GM21737 (cell line): Measurements from ENCODE around the gene ARHGAP44.
A peak's percentile ranks its signal among the peaks of the same experiment; 100 is the strongest.

Experiments
- ATAC-seq: cut with Tn5 transposase; IDR thresholded peaks from one replicate; pipeline ENCODE4 v1.9.1; 2021; ENCODE audit warnings: mild to moderate bottlenecking, moderate library complexity; ENCODE audit not compliant: unreplicated experiment

The ARHGAP44 gene

GRCh38 chr17:12990926-12991325, 201.6 kb downstream of the ARHGAP44 start:
- no peak for ATAC-seq

GRCh38 chr17:12992676-12993075, 203.4 kb downstream of the ARHGAP44 start:
- no peak for ATAC-seq

- ATAC-seq = no peak
Observed at GRCh38 chr17:12993631-12994030, 204.3 kb downstream of the ARHGAP44 start.

GRCh38 chr17:12994341-12995074, 205.2 kb downstream of the ARHGAP44 start:
- no peak for ATAC-seq

DNA sequence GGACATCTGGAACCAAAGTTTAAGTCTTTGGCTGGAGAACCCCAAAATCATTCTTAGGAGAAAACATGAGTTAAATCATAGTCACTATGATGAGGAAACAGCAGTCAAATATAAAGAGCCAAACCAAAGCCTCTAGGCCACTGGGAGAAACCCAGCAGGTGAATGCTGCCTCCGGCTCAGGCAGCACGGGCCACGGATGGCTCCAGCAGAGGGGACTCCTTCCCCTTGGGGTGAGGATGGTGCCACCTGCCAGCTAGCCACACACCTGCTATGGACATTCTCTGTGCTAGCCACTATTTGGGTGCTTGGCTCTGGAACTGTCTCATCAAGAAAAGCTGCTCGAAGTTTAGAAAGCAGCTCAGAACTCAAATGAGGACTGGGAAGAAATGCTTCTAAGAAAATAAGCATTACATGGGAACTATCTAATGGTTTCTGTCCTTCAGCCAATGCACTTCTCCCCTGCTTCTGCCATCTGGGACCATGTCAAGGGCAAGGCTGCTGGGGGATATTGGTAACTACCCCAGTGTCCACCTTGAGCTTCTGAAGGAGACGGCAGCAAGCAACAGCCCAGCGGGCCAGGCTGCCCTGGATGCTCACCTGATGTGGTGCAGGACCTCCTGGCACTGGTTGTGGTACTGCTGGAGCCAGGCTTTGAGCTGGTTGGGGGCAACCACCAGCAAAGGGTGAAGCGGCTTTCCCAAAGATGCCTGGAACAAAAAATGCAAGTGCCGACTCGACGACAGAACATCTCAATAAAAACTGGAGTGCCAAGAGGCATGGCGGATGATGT, 206.0 kb downstream of the ARHGAP44 start:
- no peak for ATAC-seq

- ATAC-seq = no peak
Observed at GRCh38 chr17:12995896-12996295, 206.6 kb downstream of the ARHGAP44 start.

DNA sequence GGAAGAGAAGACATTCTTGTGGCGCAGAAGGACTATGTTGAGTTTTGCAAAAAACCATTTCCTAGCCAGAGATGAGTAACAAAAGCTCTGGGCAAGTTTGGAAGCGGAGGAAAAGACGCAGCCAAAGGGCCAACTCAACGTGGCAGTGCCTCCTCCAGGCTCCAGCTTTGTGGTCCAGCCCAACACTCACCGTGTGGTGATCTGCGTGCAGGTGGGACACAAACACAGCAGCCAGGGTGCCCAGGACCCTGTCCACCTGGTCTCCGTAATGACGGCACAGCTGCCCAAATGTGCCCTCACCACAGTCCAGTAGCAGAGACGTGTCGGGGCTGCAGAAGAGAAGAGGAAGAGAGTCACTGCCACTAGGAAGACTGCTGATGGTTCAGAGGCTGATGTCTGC, 207.1 kb downstream of the ARHGAP44 start:
- ATAC-seq = no peak

GRCh38 chr17:12996941-12997340, 207.6 kb downstream of the ARHGAP44 start:
- ATAC-seq = no peak

- ATAC-seq = no peak
Observed at GRCh38 chr17:12998461-12998860, 209.2 kb downstream of the ARHGAP44 start.

DNA sequence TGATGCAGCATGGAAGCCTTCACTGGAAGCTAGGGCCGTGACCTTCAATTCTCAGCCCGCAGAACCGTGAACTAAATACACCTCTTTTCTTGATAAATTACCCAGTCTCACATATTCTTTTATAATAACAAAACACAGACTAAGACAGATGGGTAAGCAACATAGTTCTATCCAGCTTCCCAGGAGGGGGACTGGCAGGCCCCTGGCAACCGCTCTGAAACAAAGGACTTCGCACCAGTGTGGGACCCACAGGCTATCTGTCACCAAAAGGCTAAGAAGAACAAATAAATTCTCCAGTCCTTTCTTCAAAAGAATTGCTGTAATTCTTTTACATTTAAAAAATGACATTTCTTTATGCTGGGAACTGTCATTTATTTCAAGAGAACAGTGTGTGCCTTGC, 209.6 kb downstream of the ARHGAP44 start:
- no peak for ATAC-seq

DNA sequence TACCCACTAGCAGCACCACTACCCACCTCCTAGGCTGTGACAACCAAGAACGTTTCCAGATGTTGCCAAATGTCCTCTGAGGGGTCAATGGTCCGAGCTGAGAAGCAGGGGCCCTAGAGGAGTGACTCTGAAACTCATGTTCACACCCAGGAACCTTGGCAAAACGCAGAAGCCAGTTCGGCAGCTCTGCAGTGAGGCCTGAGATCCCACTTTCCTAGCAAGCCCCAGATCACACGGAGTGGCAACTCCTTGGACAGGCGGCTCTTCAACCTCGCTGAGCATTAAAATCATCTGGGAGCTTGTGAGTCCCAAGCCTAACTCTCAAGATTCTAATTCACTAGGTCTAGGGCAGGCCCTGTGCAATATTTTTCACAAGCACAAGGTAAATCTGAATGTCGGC, 211.3 kb downstream of the ARHGAP44 start:
- ATAC-seq = no peak

DNA sequence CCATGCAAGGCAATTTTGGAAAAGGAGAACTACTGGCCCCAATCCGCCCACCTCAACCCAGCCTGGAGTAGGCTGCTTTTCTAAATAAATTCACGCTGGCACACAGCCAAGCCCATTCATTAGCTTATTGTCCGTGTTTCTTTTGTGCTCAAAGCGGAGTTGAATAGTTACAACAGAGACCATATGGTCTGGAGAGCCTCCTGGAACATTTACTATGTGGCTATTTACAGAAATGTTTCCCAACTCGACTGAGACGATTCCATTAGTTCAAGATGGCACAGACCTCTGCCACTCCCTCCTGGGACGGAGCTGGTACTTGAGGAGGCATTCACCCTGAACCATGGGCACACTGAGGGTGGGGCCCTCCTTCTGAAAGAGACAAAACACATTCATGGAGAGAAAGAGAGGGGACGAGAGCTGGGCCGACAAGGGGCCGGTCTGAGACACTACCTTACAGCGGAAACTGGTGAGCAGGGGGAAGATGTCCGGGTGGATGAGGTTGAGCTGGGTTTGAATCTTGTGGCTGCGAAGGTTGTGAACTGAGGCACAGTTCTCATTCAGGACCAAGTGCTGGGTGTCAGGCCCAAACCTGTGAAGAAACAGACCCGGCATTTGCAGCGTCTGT, 212.8 kb downstream of the ARHGAP44 start:
- no peak for ATAC-seq

DNA sequence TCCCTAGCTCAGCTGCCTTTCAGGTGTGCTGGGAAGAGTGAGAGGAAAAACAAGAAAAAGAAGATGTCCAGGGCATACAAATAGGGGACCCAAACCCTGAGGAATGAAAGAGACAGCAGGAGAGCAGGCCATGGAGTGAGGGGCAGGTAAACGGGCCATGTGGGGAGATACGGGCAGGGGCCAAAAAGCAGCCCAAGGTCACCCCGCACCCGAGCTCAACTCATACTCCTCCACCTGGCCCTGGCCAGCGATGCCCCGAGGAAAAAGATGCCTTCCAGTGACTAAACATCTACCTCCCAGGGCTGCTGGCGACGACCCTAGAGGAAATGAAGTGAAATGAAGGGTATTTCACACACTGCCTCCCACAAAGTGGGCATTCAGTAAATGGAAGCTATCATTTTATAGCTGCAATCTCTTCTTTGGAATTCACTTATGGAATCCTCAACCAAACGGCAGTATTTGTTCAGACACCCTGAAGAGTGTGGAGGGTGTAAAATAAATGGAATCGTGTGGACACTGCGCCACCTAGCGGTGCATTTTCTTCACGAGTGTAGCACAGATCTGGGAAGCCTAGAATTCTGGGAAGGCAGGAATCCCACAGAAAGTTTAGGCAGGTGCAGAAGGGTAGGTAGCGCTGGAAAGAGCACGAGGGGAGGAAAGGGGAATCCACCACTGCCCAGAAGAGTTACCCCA, 213.6 kb downstream of the ARHGAP44 start:
- ATAC-seq = no peak

DNA sequence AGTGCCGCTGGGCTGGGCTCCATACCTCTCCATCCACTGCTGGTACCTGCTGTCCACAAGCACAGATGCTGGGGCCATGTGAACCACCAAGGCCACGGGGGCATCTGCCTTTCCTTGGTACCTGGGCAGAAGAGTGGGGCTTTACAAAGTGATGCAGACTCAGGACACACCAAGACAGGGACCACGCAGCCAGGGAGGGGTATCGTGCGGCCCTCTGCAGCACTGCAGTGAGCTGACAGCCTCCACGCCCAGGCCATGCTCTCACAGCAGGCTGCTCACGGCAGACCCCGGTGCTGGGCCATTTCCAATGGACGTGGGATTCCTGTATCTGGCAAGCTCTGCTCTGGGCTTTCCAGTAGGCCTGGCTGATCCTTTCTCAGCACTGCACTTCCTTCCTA, 214.2 kb downstream of the ARHGAP44 start:
- ATAC-seq = no peak

GRCh38 chr17:13003927-13004326, 214.6 kb downstream of the ARHGAP44 start:
- no peak for ATAC-seq

DNA sequence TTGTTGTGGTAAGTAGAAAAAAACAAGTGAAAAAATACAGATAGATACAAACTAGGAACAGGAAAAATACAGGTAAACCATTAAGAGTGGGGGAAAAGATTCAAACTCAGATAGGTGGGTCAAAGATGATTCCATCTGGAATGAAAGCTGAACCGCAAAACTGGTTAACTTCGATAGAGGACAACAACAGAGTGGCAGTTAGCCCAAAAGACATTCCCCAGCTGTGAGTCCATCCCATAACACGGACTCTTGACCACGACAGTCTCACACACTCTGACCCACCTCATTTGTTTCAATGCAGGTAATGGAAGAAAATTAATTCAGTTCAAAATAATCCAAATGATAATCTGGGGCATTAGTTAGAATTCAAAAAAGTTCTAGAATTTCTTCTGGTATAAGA, 215.0 kb downstream of the ARHGAP44 start:
- no peak for ATAC-seq

DNA sequence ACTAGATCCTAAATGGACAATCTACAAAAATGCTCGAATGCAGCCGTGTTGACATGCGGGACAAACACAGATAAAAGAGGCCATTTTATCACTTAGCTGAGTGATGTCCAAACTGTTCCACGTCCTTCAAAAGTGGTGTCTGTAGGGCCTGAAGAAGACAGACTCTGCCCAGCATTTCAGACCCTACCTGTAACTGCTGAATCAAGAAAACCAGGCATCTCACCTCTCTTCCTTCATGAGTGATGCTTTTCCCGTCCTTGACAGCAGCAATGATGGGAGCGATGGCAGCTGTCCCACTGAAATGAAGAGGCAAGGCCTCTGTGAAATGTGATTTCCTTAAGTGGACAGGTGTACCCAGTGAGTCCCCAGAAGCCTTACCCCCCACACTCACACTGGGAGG, 216.2 kb downstream of the ARHGAP44 start:
- no peak for ATAC-seq

GRCh38 chr17:13008461-13008860, 219.2 kb downstream of the ARHGAP44 start:
- ATAC-seq = no peak

- no peak for ATAC-seq
Observed at GRCh38 chr17:13010959-13011358, 221.7 kb downstream of the ARHGAP44 start.

DNA sequence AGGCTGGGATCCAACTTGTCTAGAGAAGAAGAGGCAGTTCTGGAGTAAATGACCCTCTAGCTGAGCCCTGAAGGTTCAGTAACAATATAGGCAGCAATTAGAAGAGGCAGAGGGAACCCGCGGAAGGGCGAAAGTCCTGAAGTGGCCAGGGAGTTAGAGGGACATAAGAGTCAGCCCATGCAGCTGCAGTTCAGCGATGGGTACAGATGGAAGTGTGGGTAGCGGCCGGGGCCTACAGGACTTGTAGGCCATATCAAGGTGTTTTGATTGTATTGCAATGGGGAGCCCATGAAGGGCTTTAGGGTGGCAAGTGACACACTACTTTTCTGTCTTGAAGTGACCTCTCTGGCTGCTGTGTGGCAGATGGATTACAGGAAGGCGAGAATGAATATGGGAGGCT, 225.5 kb downstream of the ARHGAP44 start:
- ATAC-seq = no peak

DNA sequence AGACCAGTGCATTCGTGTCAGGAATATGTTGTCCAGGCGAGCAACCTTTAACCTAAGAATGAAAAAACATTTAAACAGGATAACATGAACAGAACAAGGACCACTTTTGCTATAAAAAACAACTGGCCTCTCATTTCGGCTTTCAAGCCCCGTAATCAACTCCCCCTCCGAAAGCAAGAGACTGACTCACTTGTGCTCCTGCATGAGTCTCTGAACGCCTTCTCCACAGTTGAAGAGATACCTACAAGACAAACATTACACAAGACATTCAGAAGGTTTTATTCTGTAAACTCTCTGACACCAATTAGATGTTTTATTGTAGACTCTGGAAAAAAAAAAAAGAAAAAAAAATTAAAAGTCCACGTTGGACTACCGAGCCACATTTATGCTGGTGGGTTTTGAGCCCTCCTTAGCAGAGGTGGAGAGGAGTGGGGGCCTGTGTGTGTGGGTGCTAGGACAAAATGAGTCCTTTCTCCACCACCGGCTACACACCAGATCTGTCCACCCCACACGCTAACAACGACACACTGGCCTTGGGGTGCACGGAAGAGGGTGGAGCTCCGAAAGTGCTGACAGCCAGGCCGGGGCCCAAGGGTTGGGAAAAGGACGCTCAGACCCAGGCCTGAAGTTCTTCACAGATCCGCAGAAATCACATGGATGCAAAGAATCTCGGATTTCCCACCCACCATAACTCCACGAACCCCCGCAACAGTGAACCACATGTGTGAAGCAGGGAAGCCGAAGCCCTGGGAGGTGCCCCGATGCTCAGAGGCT, 227.8 kb downstream of the ARHGAP44 start:
- ATAC-seq = peak; percentile 1
